HG03108 (cell line): ENCODE measurements around the gene ABI1.

ENCODE experiments used
- ATAC-seq: cut with Tn5 transposase; IDR thresholded peaks from one replicate; pipeline ENCODE4 v1.9.1; 2021; ENCODE audit warnings: moderate library complexity; ENCODE audit not compliant: unreplicated experiment

ABI1 gene

DNA sequence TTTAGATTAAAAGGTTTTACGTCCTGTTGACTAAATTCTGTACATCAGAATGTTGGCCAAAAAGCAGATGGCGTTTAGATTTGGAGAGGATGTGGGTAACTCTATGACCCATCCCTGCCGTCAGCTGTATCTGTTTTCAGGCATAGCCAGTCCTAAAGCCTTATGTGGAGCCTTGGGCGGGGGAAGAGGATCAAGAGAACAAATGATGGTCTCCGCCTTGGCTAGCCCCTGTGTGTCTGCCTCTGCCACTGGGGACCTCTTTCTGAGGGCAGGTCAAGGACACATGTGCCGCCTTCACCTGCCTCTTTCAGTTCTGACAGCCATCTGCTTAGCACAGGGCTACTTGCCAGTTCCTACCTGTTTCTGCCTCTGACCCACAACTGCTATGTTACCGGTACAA is 139.2 kb downstream of the ABI1 start:
- no peak for ATAC-seq

GRCh38 chr10:26717476-26717875 is 143.3 kb downstream of the ABI1 start:
- ATAC-seq, result no peak

- ATAC-seq, result no peak
Measured at GRCh38 chr10:26715137-26715487, 145.6 kb downstream of the ABI1 start.

GRCh38 chr10:26714415-26715136 is 146.2 kb downstream of the ABI1 start:
- ATAC-seq, result no peak

DNA sequence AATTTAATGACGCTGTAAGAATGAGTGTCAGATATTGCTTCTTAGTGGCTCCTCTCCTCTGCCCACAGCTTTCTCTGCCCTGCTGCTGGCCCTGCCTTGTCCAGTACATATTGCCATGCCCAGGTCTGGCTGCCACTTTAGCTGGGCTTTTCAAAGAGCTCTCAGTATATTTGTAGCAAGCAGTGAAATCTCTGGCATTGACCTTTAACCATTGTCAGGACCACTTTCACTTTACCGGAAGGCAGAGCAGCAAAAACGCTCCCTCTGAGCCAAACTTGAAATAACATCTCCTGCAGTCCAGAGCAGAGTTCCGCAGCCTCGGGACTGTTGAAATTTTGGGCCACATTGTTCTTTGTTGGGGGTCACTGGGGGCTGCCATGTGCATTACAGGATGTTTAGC is 149.4 kb downstream of the ABI1 start:
- ATAC-seq, result no peak

DNA sequence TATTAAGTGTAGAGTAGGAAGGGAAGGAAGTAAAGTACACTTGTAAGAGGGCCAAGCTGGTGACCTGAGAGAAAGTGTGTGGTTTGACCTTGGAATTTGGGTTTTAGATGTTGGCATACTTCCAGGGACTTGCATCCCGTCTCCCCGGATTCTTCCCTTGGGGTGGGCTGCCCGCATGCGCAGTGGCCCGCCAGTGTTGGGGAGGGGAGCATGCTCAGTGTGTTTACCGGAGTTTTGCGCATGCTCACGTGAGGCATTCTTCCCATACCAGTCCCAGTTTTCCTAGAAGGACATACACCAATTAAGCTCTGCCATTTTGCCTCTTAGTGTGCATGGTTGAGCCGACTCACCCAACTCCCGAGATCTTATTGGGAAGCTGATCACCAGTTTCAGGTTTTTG is 153.8 kb downstream of the ABI1 start:
- ATAC-seq, result no peak

- no peak for ATAC-seq
Measured at GRCh38 chr10:26706206-26706605, 154.6 kb downstream of the ABI1 start.

DNA sequence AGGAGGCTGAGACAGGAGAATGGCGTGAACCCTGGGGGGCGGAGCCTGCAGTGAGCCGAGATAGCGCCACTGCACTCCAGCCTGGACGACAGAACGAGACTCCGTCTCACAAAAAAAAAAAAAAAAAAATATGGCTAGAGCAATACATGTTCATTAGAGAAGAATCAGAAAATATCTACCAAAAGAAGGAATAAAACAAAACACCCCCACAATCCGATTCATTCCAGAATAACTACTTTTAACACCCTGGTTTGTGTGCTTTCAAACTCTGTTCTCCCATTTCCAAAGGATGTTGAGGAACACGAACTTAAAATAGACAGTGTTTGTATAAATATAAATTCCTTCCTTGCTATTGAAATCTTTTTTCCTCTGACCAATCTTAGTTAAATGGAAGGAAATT is 156.8 kb downstream of the ABI1 start:
- ATAC-seq, result no peak

GRCh38 chr10:26703096-26703495 is 157.7 kb downstream of the ABI1 start:
- no peak for ATAC-seq

- ATAC-seq, result no peak
Measured at GRCh38 chr10:26700884-26701630, 159.7 kb downstream of the ABI1 start.

- no peak for ATAC-seq
Measured at GRCh38 chr10:26699631-26700030, 161.1 kb downstream of the ABI1 start.

DNA sequence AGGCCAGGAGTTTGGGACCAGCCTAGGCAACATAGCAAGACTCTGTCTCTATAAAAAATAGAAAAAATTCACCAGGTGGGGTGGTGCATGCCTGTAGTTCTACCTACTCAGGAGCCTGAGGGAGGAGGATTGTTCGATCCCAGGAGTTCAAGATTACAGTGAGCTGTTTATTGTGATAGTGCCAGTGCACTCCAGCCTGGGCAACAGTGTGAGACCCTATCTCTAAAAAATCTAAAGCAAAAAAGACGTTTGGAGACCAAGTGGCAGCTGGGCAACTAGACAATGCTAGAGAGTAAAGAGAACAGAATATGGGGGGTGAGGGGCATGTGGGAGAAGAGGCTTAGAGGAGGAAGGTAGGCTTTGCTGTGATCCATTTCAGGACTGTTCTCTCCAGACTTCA is 161.8 kb downstream of the ABI1 start:
- ATAC-seq, result no peak

- no peak for ATAC-seq
Measured at GRCh38 chr10:26697922-26698608, 162.7 kb downstream of the ABI1 start.

DNA sequence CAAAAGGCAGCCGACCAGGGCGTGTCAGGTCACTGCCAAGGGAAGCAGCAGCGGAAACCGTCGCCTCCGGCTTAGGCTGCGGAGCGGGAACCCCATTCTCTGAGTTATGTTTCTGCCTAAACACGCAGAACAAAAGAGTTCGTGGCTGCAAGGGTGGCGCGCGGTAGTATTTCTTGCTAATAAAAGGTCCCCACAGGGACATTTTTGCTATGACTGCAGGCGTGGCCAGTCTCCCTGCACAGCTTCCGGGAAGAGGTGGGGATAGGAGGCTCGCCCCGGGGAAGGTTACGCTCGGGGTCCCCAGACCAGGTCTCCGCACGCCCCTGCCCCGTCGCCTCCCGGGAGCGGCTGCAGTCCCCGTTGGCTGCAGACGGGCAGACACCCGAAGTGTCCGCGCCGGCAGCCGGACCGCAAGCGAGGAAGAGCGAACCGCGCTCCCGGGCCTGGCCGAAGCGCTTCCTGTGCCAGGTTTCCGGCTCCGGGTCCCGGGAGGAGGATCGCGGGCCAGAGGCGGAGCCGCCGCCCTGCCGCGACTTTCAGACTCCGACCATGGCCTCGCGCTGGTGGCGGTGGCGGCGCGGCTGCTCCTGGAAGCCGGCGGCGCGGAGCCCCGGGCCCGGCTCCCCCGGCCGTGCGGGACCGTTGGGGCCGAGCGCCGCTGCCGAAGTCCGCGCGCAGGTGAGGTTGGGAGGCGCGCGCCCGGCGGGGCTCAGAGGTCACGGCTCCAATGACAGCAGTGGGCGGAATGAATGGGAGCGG is 163.4 kb downstream of the ABI1 start, which contains the start of gene PDSS1:
TSS of gene PDSS1 (plus strand) at position 539 of the 759 bp plus-strand sequence. CDS start at position 550, 11 bp downstream.
- ATAC-seq, result peak; percentile 84

GRCh38 chr10:26696786-26697162 is 164.0 kb downstream of the ABI1 start:
- peak; percentile 1 for ATAC-seq
